Measurements from ENCODE around the gene MLEC.
A peak's percentile ranks its signal among the peaks of the same experiment; 100 is the strongest.

- TF ChIP-seq POLR2AphosphoS5 (IDR thresholded peaks at IDR 0.05): no peak
- TF ChIP-seq CTCF (IDR thresholded peaks at IDR 0.05): peak in 1 of 3 experiments; percentile 18
- TF ChIP-seq EP300 (IDR thresholded peaks at IDR 0.05): no peak
Measured at GRCh38 chr12:120737557-120738251, 50.8 kb downstream of the MLEC start.

Data from esophagus muscularis mucosa (tissue), 4 donors.